GM10248 (cell line): ENCODE measurements around the gene OR4F16.
"Not testable (repeated sequence)": the region's sequence is repeated elsewhere in the genome, so short reads cannot be mapped to it uniquely, and the experiment has no call there.

ENCODE experiments used
- CTCF ChIA-PET: fragments of 300-600 bp; sonication (Branson Sonifier 250); formaldehyde crosslinking; extraction: SDS; loops from one replicate; lab custom pipeline; 2021; ENCODE audit warnings: antibody characterized with exemption; lab: Yijun Ruan, JAX
- POLR2A ChIA-PET: fragments of 350-650 bp; sonication (Branson Sonifier 250); formaldehyde crosslinking; extraction: SDS; loops from one replicate; lab custom pipeline; 2020; ENCODE audit warnings: antibody characterized with exemption; lab: Yijun Ruan, JAX
- DNase-seq: peaks from one replicate; pipeline ENCODE4 v3.0.0; 2012; ENCODE audit errors: extremely low spot score

OR4F16 gene

GRCh38 chr1:686554-686953 is at the start of gene OR4F16:
Gene OR4F16 (minus strand): TSS chr1:686654. CDS start chr1:686654, 0 bp downstream.
- POLR2A ChIA-PET, DNase-seq, CTCF ChIA-PET: not testable (repeated sequence)

GRCh38 chr1:733649-734048 is 47.2 kb upstream of the OR4F16 start:
- CTCF ChIA-PET, POLR2A ChIA-PET, DNase-seq: not testable (repeated sequence)

GRCh38 chr1:727040-727439 is 40.6 kb upstream of the OR4F16 start:
- DNase-seq, POLR2A ChIA-PET: not testable (repeated sequence)

More at GRCh38 chr1:727040-727439, 40.6 kb upstream of the OR4F16 start:
- CTCF ChIA-PET: not testable (repeated sequence)
